ENCODE data around the gene CABP2.
A peak's percentile ranks its signal among the peaks of the same experiment; 100 is the strongest.
"Not testable (repeated sequence)": the region's sequence is repeated elsewhere in the genome, so short reads cannot be mapped to it uniquely, and the experiment has no call there.

Gene CABP2

GRCh38 chr11:67538823-67539505, 15.7 kb upstream of the CABP2 start:
- no peak for DNase-seq (ENCODE audit: low spot score)

GRCh38 chr11:67538306-67538705, 15.1 kb upstream of the CABP2 start:
- DNase-seq (ENCODE audit: low spot score), result no peak

GRCh38 chr11:67535561-67535960, 12.3 kb upstream of the CABP2 start:
- DNase-seq (ENCODE audit: low spot score), result no peak

- DNase-seq (ENCODE audit: low spot score), result peak; percentile 29
Observed at GRCh38 chr11:67534070-67534679, 10.9 kb upstream of the CABP2 start.

- DNase-seq (ENCODE audit: low spot score), result no peak
Observed at GRCh38 chr11:67532889-67533288, 9.6 kb upstream of the CABP2 start.

- no peak for DNase-seq (ENCODE audit: low spot score)
Observed at GRCh38 chr11:67530282-67530592, 7.0 kb upstream of the CABP2 start.

- DNase-seq (ENCODE audit: low spot score), result no peak
Observed at GRCh38 chr11:67528376-67528775, 5.1 kb upstream of the CABP2 start.

GRCh38 chr11:67525275-67525976, 2.2 kb upstream of the CABP2 start:
- DNase-seq (ENCODE audit: low spot score), result no peak

GRCh38 chr11:67524480-67524808, 1.2 kb upstream of the CABP2 start:
- no peak for DNase-seq (ENCODE audit: low spot score)

- no peak for DNase-seq (ENCODE audit: low spot score)
Observed at GRCh38 chr11:67523556-67524479, 572 bp upstream of the CABP2 start.

- DNase-seq (ENCODE audit: low spot score), result no peak
Observed at GRCh38 chr11:67522338-67522737, 908 bp downstream of the CABP2 start.

GRCh38 chr11:67521924-67522323, 1.3 kb downstream of the CABP2 start:
- DNase-seq (ENCODE audit: low spot score), result no peak

GRCh38 chr11:67520856-67521824, 2.1 kb downstream of the CABP2 start:
- no peak for DNase-seq (ENCODE audit: low spot score)

GRCh38 chr11:67519726-67520125, 3.5 kb downstream of the CABP2 start:
- DNase-seq (ENCODE audit: low spot score), result no peak

- no peak for DNase-seq (ENCODE audit: low spot score)
Observed at GRCh38 chr11:67517784-67518552, 5.3 kb downstream of the CABP2 start.

- DNase-seq (ENCODE audit: low spot score), result no peak
Observed at GRCh38 chr11:67516806-67517205, 6.4 kb downstream of the CABP2 start.

GRCh38 chr11:67514116-67514515, 9.1 kb downstream of the CABP2 start:
- DNase-seq (ENCODE audit: low spot score), result no peak

- DNase-seq (ENCODE audit: low spot score), result not testable (repeated sequence)
Observed at GRCh38 chr11:67511558-67511957, 11.7 kb downstream of the CABP2 start.

GRCh38 chr11:67510023-67510345, 13.3 kb downstream of the CABP2 start:
- no peak for DNase-seq (ENCODE audit: low spot score)

- peak; percentile 98 for DNase-seq (ENCODE audit: low spot score)
Observed at GRCh38 chr11:67508486-67509121, 14.6 kb downstream of the CABP2 start.

Data from NAMALWA (cell line).